Ascending aorta (tissue), 2 donors: Measurements from ENCODE around the gene MAMLD1. TPM values are rescaled to one million over a fixed set of nuclear protein-coding genes. Genes with fewer than 3 reads are reported as not detected.

Source experiments
- DNase-seq, 2 donors: peaks; one replicate each; pipeline ENCODE4 v3.0.0-alpha.2; 2019; ENCODE audit warnings: low spot score in 2 of 2
- H3K27ac ChIP-seq, 2 donors: fragments of 200-600 bp; sonication (generic); one replicate each; pipeline ENCODE4 v1.5.1; 2016 to 2017; ENCODE audit warnings: mild to moderate bottlenecking in 1 of 2
- H3K27me3 ChIP-seq: fragments of 200-600 bp; sonication (generic); one replicate; pipeline ENCODE4 v1.5.1; 2017
- H3K36me3 ChIP-seq, 2 donors: fragments of 200-600 bp; sonication (generic); one replicate each; pipeline ENCODE4 v1.5.1; 2016
- H3K4me1 ChIP-seq, 2 donors: fragments of 200-600 bp; sonication (generic); one replicate each; pipeline ENCODE4 v1.5.1; 2016 to 2017; ENCODE audit warnings: mild to moderate bottlenecking in 1 of 2
- H3K4me3 ChIP-seq, 2 donors: fragments of 200-600 bp; sonication (generic); one replicate each; pipeline ENCODE4 v1.5.1; 2016 to 2017; ENCODE audit warnings: mild to moderate bottlenecking in 1 of 2
- H3K9me3 ChIP-seq, 2 donors: fragments of 200-600 bp; sonication (generic); one replicate each; pipeline ENCODE4 v1.5.1; 2016
- CTCF ChIP-seq, 3 experiments: fragments of 200-600 bp in 2 of 3; fragments of 450-650 bp in 1 of 3; sonication (generic) in 2 of 3; IDR thresholded peaks; one replicate each; pipeline ENCODE4 v1.5.1; 2016 to 2019; ENCODE audit warnings: antibody characterized with exemption in 3 of 3, mild to moderate bottlenecking in 1 of 3, moderate library complexity in 1 of 3
- intact Hi-C: fragments of 100-400 bp; cut with DNase I; formaldehyde crosslinking; loops from one replicate; pipeline ENCODE4 v1.15.1; 2023
- total RNA-seq: library from RNA; depleted of rRNA; stranded (reverse); fragments of >200 nt; gene quantifications from one replicate; pipeline ENCODE4 v1.1.0, GENCODE V29; 2016

MAMLD1 gene
- total RNA-seq, 1 donor from 2014 or later: 15.4 TPM

GRCh38 chrX:150355913-150356312, 7.2 kb upstream of the MAMLD1 start:
- Histone ChIP-seq H3K9me3 (no peaks in the 10 kb centered on the region), H3K4me3 (no peak overlapping the region), H3K4me1 (no peaks in the 10 kb centered on the region), H3K27ac (no peak overlapping the region), H3K27me3 (no peaks in the 10 kb centered on the region), H3K36me3 (no peaks in the 10 kb centered on the region)
- intact Hi-C loops: no loop called here
- DNase-seq: peak in 1 of 2 donors; percentile 8
- no peak for TF ChIP-seq CTCF (IDR thresholded peaks at IDR 0.05)

- TF ChIP-seq CTCF (IDR thresholded peaks at IDR 0.05): no peak
- intact Hi-C loops: no loop called here
- DNase-seq: peak in 1 of 2 donors; percentile 52
- H3K9me3 ChIP-seq: no peaks in the 10 kb centered on the region
- no peaks in the 10 kb centered on the region for H3K36me3 ChIP-seq
- H3K27ac ChIP-seq: no peak overlapping the region
- no peaks in the 10 kb centered on the region for H3K4me1 ChIP-seq
- H3K4me3 ChIP-seq: no peak overlapping the region
- H3K27me3 ChIP-seq: no peaks in the 10 kb centered on the region
These were observed 5.3 kb upstream of the MAMLD1 start for GRCh38 chrX:150357790-150358189.

DNA sequence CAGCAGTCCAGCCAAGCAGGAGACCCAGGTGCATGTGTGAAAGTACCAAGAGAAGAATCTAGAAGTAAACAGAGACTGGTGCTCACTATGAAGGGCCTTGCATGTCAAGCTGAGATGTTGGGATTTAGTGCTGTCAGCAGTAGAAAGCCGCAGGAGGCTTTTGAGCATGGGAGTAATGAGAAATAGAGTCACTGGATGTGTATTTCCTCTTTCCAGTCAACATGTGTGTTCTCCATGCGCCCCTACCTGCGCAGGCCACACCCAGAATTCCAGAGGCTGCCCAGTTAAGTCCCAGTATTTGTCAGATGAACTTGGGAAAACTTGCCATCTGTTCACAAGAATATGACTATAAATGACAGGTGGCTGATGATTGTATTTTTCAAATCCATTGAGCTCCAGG, 4.5 kb upstream of the MAMLD1 start:
- TF ChIP-seq CTCF (IDR thresholded peaks at IDR 0.05): no peak
- H3K4me1 ChIP-seq: no peaks in the 10 kb centered on the region
- DNase-seq: no peak
- no peaks in the 10 kb centered on the region for H3K36me3 ChIP-seq
- intact Hi-C loops: no loop called here
- no peak overlapping the region for H3K27ac ChIP-seq
- H3K9me3 ChIP-seq: no peaks in the 10 kb centered on the region
- H3K27me3 ChIP-seq: no peaks in the 10 kb centered on the region
- H3K4me3 ChIP-seq: no peak overlapping the region

DNA sequence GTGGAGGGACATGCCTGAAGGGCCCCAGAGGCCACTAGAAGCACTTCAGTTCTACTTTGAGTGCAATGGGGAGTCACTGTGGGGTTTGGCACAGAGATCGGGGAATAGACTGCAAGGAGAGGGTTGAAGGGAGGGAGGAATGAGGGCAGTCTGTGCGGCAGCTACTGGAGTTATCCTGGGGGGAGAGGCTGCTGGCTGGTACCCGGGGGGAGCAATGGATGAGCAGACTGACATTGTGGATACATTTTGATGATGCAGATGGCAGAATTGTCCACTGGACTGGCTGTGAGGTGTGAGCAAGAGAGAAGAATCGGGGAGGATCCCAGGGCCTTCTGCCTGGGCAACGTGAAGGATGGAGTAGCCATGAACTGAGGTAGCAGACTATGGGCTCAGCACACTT, 2.8 kb upstream of the MAMLD1 start:
- H3K9me3 ChIP-seq: no peaks in the 10 kb centered on the region

GRCh38 chrX:150361070-150361776, 1.9 kb upstream of the MAMLD1 start:
- no peak for TF ChIP-seq CTCF (IDR thresholded peaks at IDR 0.05)

More for the DNA sequence above, 2.8 kb upstream of the MAMLD1 start:
- H3K27ac ChIP-seq: no peak overlapping the region
- H3K4me3 ChIP-seq: no peak overlapping the region
- H3K27me3 ChIP-seq: no peaks in the 10 kb centered on the region
- no peaks in the 10 kb centered on the region for H3K36me3 ChIP-seq
- no peaks in the 10 kb centered on the region for H3K4me1 ChIP-seq
- DNase-seq: no peak
- no peak for TF ChIP-seq CTCF (IDR thresholded peaks at IDR 0.05)
- intact Hi-C loops: loop anchor here (5.0 to 10.0 kb wide), 7 partner anchors 147 to 856 kb away; partner anchors contain the start of genes IDS and MTMR1

More at GRCh38 chrX:150361070-150361776, 1.9 kb upstream of the MAMLD1 start:
- no peaks in the 10 kb centered on the region for H3K9me3 ChIP-seq
- peak overlapping the region; percentile 63 to 68 for H3K4me3 ChIP-seq
- DNase-seq: no peak
- no peaks in the 10 kb centered on the region for H3K4me1 ChIP-seq
- no peak overlapping the region for H3K27ac ChIP-seq
- no peaks in the 10 kb centered on the region for H3K27me3 ChIP-seq
- intact Hi-C loops: loop anchor here (5.0 to 10.0 kb wide), 7 partner anchors 146 to 856 kb away; partner anchors contain the start of genes IDS and MTMR1
- H3K36me3 ChIP-seq: no peaks in the 10 kb centered on the region
